Cerebellar cortex (tissue), 1 donor: ENCODE measurements around the gene ARPP19.
"Not testable (repeated sequence)": the region's sequence is repeated elsewhere in the genome, so short reads cannot be mapped to it uniquely, and the experiment has no call there.

Experiments
- DNase-seq: peaks from one replicate; pipeline ENCODE4 v3.0.0-alpha.2; 2015; ENCODE audit warnings: low spot score

ARPP19 gene

DNA sequence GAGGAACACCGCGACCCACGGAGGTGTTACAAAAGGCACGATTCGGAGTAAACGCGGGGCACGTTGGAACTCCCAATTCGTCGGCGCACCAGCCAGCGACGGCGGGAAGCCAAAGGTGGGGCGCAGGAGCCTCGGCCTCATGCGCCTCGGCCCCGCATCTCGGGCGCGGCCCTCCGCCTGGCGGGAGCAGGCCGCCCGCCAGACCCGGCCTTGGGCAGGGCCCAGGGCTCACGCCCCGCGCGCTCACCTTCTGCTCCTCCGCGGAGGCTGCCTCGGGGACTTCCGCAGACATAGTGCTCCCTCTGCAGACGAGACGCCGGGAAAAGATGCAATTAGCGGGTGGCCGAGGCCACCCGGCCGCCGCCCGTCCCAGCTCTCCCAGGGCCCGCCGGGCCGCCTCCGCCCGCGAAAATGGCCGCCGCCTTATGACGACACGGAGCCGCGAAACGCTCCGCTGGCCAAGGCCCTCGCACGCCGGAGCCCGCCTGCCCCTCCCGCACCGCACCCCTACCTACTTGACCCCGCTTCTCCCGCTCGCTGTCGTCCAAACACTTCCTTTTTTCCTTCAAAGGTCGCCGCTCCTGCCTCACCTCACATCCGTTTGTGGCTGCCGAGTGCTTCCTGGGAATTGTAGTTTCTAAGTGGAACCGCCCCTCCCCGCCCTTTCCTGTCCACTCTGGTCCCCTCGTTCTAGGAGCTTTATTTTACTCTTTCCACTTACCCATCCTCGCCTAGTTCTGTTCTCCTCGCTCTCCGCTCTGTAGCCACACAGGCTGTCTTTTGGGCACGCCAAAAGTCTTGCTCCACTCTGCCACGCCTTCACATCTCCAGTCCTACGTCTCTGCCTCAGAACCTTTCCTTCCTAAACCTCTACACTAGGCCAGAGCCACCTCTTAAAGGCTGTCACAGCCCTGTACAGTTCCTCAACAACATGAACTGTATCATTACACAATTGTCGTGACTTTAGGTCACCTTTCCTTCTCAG lies at the start of gene ARPP19:
Gene ARPP19 (minus strand): TSS at position 430 of the 985 bp plus-strand sequence. CDS start 138 bp downstream, at position 292.
- peak; percentile 98 for DNase-seq

DNA sequence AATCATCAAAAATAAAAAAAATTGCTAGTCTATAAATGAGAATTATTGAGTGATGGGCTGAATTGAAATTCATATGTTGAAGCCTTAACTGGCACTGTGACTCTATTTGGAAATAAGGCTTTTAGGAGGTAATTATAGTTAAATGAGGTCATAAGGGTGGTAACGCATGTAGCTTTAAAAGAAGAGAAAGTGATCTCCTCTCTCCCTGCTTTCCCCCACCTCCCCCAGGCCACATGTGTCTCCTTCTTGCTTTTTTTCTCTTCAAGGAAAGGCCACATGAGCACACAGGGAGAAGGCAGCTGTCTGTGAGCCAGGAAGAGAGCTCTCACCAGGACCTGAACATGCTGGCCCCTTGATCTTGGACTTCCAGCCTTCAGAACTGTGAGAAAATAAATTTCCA lies 48.2 kb upstream of the ARPP19 start:
- DNase-seq, result no peak

DNA sequence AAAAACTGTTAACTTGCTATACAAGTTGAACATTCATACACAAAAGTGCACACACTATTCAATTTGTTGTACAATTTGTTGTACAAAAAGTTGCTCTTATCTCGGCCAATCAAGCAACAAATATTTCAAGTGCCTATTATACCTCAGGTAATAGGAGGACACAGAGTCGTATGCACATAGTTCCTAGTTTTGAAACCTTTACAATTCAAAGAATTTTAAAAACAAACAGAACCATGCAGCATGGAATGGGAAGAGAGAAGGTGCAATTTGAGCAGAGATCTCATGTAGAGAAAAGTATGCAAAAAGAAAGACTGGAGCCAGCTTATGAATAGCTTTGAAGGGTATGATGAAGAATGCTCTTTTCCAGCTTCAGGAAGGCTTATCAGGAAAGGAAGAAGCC lies 46.5 kb upstream of the ARPP19 start:
- no peak for DNase-seq

GRCh38 chr15:52609593-52609992 lies 40.8 kb upstream of the ARPP19 start:
- DNase-seq, result no peak

- DNase-seq, result no peak
Measured at GRCh38 chr15:52584414-52584813, 15.6 kb upstream of the ARPP19 start.

DNA sequence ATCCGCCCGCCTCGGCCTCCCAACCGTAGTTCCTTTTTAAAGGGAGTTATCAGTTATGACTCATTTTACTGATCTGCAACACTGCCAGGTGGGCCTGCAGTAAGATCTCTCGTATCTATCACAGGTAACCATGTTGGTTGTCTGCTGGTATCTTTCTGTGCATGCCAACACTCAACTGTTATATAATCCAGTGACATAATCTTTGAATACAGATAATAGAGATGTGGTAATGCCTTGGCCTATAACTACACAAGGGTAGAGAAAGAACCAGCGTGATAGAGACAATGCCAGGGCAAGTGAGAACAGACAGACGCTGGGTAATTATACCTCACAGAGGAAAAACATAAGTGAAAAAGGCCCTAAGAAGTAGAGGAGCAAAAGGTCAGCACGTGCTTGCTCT lies 11.0 kb upstream of the ARPP19 start:
- DNase-seq, result no peak

DNA sequence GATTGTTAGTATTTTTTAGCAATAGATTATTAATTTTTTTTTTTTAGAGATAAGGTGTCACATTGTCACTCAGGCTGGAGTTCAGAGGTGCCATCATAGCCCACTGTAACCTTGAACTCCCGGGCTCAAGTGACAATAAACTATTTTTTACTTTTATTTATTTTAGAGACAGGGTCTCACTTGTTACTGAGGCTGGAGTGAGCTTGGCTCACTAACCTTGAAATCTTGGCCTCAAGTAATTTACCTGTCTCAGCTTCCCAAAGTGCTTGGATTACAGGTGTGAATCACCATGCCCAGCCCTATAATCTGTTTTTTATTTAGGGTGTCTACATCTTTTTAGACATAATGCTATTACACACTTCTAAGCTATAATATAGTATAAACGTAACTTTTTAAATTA lies 7.9 kb upstream of the ARPP19 start:
- no peak for DNase-seq

- DNase-seq, result not testable (repeated sequence)
Measured at GRCh38 chr15:52575573-52575972, 6.7 kb upstream of the ARPP19 start.

GRCh38 chr15:52575072-52575471 lies 6.2 kb upstream of the ARPP19 start:
- no peak for DNase-seq

- DNase-seq, result not testable (repeated sequence)
Measured at GRCh38 chr15:52574623-52575022, 5.8 kb upstream of the ARPP19 start.

- DNase-seq, result peak; percentile 42
Measured at GRCh38 chr15:52567871-52568600, 794 bp downstream of the ARPP19 start.

- DNase-seq, result no peak
Measured at GRCh38 chr15:52566889-52567288, 1.9 kb downstream of the ARPP19 start.

DNA sequence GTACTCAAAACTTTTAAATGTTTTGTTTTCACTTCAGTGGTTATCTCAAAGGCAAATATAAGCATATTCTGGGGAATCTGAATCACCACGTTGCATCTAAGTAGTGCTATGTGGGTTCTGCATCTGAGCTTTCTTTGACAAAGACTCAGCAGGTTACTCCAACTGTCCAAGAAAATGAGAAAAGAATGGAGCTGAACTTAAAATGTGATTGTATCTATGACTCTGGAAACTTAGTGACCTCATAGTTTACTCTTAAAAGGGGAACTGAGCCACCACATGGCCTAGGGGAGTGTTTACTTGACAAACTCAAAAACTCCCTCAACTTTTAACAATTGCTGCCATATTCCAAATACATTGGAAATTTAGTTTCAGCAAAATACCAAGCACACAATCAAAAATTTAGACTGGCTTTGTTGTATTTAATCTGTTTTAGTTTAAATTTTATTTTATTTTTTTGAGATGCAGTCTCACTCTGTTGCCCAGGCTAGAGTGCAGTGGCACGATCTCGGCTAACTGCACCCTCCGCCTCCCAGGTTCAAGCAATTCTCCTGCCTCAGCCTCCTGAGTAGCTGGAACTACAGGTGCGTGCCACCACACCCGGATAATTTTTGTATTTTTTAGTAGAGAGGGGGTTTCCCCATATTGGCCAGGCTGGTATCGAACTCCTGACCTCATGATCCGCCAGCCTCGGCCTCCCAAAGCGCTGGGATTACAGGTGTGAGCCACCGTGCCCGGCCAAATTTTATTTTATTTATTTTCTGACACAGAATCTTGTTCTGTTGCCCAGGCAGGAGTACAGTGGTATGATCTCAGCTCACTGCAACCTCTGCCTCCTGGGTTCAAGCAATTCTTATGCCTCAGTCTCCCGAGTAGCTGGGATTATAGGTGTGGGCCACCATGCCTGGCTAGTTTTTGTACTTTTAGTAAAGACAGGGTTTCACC lies 3.1 kb downstream of the ARPP19 start:
- DNase-seq, result not testable (repeated sequence)

GRCh38 chr15:52563501-52564060 lies 5.2 kb downstream of the ARPP19 start:
- no peak for DNase-seq

DNA sequence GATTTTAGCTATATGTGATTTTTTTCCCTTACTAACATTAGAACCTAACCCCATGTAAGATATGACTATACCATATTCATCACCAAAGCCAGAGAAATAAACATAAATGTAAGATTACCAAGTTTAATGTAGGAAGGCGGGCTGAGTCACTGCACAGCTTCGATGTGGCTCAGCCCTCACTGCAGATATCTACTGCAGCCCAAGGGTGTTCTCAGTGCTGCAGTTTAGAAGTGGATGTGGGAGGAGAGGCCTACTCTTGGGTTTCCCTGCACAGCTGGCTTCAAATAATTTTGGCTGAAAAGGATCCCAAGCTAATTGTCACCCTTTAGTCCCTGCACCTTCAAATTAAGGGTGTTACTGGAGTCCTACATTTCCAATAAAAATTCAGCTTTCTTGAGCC lies 9.3 kb downstream of the ARPP19 start:
- no peak for DNase-seq

DNA sequence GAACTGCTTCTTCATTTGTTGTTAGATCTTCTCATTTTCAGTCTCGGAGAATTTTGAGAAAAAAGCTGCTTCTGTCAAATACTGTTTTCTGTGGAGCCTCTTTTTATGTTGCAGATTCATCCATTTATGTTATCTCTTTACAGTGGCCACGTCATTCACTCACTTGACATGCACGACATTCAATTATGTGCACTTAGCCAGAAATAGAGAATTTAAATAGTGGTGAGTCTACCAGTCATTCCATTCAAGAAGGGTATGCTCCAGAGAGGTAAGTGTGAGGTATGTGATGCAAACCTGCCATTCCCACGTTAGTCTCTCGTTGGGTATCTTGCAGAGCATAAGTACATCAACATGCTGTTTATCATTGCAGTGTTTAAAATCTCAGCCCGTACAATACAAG lies 9.8 kb downstream of the ARPP19 start:
- DNase-seq, result no peak

- DNase-seq, result no peak
Measured at GRCh38 chr15:52558196-52558595, 10.6 kb downstream of the ARPP19 start.

DNA sequence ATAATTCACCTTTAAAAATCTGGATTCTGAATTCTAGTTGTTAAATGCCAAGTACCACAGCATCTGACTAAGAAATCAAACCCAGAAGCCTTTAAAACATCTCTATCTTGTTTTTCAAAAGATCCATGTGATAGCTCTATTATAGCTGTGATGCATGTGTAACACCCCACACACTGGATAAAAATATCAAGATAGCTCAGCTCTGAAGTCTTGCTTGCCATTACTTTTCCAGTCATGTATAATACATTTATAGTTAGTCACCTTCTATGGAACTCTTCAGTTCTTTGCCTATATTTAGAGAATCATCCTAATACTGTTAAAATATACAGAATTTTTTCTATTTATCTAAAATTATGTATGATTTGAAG lies 11.6 kb downstream of the ARPP19 start:
- no peak for DNase-seq

DNA sequence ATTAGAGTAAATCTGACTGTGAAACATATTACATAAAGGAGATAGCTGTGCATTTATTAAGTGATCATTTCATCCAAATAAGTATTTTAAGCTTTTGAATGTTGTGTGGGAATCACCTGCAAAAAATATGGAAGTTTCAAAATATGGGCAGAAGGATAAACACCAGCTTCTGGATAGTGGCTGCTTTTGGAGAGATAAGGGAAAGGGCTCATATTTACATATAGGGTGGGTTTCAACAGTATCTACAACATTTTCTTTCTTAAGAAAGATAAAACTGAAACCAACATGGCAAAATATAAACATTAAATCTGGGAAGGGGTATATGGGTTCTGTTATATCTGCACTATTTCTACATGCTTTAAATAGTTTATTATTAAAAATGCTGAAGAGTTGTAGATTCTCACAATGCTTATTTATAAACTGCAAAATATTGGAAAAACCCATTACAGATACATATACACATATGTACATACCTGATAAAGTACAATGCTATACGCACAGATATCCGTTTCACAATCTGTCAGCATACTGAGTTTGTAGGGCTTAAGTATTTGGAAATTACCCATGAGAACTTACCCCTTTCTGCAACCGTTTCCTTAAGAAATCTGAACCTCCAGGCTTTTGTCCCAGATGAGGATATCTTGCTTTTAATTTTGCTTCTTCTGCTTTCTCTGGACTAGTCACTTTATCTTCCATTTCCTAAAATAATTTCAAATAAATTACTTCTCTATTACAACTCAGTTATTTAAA lies 12.1 kb downstream of the ARPP19 start:
- no peak for DNase-seq

DNA sequence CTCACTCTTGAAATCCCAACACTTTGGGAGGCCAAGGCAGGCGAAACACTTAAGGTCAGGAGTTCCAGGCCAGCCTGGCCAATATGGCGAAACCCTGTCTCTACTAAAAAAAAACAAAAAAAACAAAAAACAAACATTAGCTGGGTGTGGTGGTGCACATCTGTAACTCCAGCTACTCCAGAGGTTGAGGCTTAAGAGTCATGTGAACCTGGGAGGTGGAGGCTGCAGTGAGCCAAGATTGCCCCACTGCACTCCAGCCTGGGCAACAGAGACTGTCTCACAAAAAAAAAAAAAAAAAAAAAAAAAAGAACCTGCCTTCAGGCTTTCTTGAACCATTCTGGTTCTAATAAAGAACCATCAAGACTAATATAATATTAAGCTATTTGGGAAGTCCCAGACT lies 16.5 kb downstream of the ARPP19 start:
- no peak for DNase-seq

DNA sequence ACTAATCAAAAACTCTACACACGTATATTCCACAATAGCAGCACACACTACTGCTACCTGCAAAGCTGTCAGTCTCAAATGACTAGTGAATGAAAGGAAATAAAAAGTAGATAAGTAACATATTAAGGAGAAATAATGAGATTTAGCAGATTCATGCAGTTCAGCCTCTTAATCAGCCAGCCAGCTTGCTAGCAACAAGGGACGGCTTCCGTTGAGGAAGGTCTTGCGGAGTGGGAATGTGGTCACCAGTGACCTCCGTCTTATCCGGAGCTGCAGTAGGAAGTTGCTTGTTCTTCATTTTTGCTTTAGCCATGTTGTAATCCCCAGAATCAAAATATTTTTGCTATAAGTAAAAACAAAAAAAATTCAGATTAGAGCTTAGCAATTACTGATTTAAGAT lies 17.1 kb downstream of the ARPP19 start:
- no peak for DNase-seq
